Activated T-cell treated with anti-CD3 and anti-CD28 coated beads for 1 hour (primary cell): ENCODE measurements around the gene CMSS1.
"Not testable (repeated sequence)": the region's sequence is repeated elsewhere in the genome, so short reads cannot be mapped to it uniquely, and the experiment has no call there.

Experiments used
- DNase-seq: peaks from one replicate; pipeline ENCODE4 v3.0.0-alpha.2; 2020; ENCODE audit warnings: low read depth

CMSS1 gene

DNA sequence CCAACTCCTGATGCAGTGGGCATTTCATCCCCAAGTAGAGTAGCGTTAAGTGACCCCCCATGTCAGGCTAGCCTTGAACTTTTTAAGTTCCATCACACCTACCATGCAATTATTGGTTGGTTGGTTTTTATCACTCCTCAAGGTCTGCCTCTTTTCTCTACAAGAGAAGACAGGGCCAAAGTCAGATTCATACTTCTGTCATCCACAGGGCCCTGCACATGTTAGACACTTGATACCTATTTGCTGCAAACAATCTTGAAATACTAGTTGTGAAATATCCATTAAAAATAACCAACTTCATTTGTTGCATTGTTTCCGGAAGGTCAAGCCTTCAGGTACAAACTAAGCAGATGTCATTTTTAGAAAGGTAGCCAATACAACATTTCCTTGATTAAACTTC lies 1.2 kb downstream of the CMSS1 start:
- no peak for DNase-seq

GRCh38 chr3:99823723-99824711 lies 6.4 kb downstream of the CMSS1 start:
- DNase-seq, result no peak

DNA sequence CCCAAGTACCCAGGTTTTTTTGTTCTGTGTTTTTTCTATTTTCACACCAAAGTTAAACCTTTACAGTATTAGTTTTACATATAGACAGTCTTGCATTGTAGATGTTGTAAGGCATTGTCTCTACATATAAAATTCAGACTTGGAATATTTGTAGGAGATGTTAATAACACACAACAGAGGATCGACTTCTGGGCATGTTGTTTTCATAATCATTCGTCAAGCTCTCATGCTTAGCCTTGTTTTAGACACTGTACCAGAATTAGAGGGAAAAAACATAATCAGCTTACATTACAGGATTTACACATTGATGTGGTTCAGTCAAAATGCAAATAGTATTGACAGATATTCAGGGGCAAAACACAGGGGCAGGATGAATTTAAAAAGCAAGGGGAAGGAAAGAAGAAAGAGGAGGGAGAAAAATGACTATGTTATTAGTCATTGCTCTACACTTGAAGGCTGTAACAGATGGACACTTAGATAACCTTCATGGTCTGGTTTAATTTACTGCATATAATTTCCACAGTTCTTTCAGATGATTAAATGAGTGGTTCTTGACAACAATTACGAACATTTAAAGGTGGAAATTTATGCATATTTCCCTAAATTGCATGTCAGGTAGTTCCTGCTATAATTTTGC lies 7.5 kb downstream of the CMSS1 start:
- no peak for DNase-seq

GRCh38 chr3:99829844-99830243 lies 12.2 kb downstream of the CMSS1 start:
- no peak for DNase-seq

DNA sequence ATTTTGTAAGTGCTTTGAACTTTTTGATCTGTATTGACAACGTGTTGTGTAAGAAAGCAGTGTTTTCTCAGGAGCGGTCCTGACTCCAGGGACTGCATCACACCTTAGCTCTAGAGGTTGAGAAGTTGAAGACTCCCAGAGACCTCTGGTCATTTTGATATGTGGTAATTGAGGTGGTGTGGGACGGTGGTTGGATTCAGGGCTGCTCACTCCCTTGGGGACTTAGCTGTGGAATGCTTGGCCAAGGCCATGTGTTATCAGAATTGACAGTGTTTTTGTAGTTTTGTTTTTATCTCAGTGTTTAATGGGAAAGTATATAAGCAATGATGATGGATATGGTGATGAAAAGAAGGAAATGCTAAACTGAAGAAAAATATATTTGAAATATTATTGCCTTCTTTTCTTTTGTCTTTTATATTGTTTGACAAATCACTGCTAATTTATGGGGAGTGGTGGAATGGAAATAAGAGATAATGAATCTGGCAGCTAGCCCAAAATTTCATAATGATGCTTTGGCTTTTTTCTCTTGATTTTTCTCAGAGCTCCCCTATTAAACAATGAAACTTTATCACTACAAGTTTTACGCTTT lies 16.0 kb downstream of the CMSS1 start:
- DNase-seq, result no peak

- no peak for DNase-seq
Measured at GRCh38 chr3:99834211-99834957, 16.7 kb downstream of the CMSS1 start.

DNA sequence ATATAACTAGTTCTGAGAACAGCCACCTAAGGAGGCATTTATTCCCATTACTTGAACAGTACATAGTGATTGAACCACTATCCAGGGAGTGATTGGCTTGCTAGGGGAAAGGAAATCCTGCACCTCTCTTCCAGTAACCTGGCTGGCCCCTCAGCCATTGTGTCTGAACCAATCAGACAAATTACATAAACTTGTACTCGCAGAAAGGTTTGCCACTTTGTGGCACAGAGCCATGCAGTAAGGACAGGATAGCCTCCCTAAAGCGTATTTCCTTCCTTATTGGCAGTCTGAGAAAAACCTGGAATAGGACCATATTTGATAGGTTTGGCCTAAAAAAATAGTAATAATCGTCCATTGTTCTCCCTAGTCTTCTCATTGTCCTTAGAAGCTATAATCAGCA lies 19.0 kb downstream of the CMSS1 start:
- DNase-seq, result no peak

- DNase-seq, result no peak
Measured at GRCh38 chr3:99837715-99838114, 20.1 kb downstream of the CMSS1 start.

DNA sequence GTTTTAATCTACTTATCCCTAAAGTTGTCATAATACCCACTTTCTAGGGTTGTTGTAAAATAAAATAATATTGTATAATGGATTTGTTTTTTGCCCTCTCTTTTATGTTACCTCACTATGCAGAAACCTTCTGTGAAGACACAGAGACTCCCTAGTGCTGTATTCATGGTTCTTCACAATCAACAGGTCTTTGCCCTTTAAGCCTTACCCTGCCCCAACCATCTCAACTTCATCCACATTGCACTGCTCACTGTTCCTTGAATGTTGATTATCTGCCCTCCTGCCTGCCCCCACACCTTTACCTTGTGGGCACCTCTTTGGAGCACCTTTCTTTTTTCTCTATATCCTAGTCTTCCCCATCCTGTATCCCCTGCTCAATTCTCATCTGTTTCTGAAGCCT lies 21.1 kb downstream of the CMSS1 start:
- DNase-seq, result no peak

DNA sequence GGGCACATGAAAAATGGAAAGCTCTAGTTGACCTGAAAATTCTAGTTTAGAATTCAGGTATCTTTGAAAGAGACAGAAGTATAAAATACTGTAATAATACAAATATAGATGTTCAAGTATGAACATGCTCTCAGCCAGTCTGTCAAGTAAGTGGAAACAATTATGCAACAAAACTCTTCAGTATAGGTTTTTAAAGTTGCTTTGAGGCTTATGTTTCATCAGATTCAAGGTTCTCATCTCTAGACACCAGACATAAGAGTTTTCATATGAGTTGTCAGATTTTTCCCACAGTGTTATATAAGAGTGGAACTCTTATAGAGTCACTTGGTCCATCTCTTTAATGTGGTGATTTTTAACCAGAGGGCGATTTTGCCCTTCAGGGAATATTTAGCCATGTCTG lies 22.0 kb downstream of the CMSS1 start:
- DNase-seq, result no peak

DNA sequence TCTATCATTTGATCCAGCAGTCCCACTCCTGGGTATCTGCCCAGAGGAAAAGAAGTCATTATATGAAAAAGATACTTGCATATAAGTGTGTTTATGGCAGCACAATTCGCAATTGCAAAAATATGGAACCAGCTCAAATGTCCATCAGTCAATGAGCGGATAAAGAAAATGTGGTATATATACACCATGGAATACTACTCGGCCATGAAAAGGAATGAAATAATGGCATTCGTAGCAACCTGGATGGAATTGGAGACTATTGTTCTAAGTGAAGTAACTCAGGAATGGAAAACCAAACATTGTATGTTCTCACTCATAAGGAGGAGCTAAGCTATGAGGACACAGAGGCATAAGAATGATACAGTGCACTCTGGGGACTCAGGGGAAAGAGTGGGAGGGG lies 24.3 kb downstream of the CMSS1 start:
- not testable (repeated sequence) for DNase-seq

GRCh38 chr3:99842826-99843589 lies 25.3 kb downstream of the CMSS1 start:
- no peak for DNase-seq

- DNase-seq, result no peak
Measured at GRCh38 chr3:99843590-99844258, 26.1 kb downstream of the CMSS1 start.

- DNase-seq, result no peak
Measured at GRCh38 chr3:99845331-99845730, 27.7 kb downstream of the CMSS1 start.

DNA sequence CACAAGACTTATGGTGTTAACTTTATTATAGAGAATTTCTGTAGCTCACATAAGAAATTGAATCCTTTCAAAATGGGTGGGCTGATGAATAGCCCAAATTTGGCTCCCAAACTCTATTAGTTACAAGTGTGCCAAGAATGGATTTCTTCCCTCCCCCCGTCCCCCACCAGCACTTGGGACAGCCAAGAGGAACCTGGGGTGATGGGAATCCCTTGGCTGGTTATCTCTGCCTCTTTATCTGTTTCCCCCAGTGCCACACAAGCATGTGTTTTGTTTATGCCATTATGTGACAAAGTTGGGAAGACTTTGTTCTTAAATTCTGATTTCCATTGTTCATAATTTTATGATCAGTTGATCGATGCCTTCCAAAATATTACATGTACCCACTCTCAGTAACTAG lies 28.3 kb downstream of the CMSS1 start:
- no peak for DNase-seq

DNA sequence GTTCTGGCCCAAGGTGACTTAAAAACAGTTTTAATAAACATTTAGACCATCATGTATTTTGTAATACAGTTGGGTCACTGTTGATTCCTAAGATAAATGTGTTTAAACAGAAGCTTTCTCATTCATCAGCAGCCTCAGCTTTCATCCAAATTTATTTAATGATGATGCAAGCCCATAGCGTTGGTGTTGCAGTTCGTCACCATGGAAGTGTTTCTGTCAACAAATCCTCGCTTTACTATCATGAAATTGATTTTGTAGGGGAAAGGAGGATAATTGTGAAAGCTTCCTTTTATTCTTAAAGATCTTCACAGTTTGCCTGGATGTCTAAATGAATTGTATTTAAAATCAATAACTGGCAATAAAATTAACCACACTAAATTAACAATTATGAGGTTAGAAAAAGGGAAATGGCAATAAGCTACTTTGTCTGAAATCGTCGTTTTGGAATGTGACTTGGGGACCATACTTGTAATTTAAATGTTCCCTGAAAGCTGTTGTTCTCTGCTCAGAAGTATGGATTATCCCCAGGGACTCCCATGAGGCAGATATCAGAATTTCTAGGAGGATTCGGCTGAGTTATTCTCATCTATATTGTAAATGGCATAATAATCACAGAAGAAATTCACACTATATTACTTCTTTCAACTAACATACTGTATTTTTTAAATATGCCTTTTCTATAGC lies 29.0 kb downstream of the CMSS1 start:
- DNase-seq, result no peak

GRCh38 chr3:99848433-99848832 lies 30.8 kb downstream of the CMSS1 start:
- DNase-seq, result no peak

DNA sequence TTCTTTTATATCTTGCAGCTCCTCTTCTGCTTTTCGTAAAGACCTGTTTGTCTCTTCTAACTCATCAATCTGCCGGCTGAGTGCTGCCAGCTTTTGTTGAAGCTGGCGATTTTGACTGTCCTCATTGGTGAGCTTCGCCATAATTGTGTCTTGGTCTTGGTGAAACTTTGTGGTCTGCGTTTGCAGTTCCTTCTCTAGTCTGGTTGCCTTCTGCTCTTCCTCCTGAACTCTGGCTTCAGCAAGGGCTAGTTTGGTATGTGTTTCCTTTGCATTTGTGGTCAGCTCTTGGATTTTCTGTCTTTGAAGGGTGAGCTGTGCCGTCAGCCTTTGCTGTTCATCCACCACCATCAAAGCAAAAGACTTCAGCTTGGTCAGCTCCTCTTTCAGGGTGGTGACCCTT lies 32.9 kb downstream of the CMSS1 start:
- DNase-seq, result no peak

DNA sequence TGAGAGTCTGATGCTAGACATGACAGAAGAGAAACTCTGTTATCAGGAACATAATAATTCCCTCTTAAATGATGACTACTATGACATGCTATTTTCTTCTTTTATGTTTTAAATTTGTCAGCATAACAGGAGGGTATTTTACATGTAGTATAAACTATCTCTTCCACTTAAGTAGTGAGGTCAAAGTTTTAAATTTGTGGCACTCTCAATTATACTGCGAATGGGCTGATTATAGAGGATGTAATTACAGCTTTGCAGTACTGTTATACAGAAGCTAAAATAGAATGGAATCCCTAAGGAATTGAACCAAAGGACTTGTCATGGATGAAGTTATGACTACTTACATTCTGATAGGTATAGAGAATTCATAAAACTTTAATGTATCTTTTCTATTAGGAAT lies 34.3 kb downstream of the CMSS1 start:
- DNase-seq, result no peak

DNA sequence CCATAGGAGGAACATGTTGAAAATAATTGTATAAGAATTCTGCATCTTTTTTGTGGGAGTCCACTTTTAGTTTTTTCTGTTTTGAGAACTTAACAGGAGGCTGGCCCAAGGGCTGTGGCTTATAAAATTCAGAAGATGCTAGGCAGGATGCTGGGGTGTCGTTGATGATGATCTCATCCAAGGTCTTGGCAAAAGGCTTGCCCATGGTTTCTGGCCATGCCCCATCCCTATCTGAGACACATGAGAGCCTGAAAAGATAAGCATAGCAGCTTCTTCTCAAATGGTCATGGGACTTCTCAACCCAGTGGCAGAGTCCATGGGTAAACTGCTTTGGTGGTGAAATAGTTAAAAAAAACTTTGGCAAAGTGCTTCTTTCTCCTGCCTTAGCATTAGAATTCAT lies 35.2 kb downstream of the CMSS1 start:
- no peak for DNase-seq
